HFFc6 (cell line): ENCODE data around the gene ATP2B2. TPM values are rescaled to one million over a fixed set of nuclear protein-coding genes. Genes with fewer than 3 reads are reported as not detected.

Experiments used
- DNase-seq: peaks from one replicate; pipeline ENCODE4 v3.0.0-alpha.2; 2018
- H3K27ac Mint-ChIP-seq: 2 replicates; pipeline ENCODE4 v1.8.0; 2020; ENCODE audit warnings: mild to moderate bottlenecking, mixed read lengths
- H3K27me3 Mint-ChIP-seq: 2 replicates; pipeline ENCODE4 v1.8.0; 2021; ENCODE audit warnings: mild to moderate bottlenecking, moderate library complexity, mixed read lengths; ENCODE audit not compliant: insufficient read depth
- H3K36me3 Mint-ChIP-seq: 2 replicates; pipeline ENCODE4 v1.8.0; 2021; ENCODE audit warnings: low read depth, mixed read lengths
- H3K4me1 Mint-ChIP-seq: 2 replicates; pipeline ENCODE4 v1.8.0; 2020; ENCODE audit warnings: low read depth, mixed read lengths
- H3K4me3 Mint-ChIP-seq: 2 replicates; pipeline ENCODE4 v1.8.0; 2020; ENCODE audit warnings: mild to moderate bottlenecking, moderate library complexity, mixed read lengths
- H3K9me3 Mint-ChIP-seq: 2 replicates; pipeline ENCODE4 v1.8.0; 2020; ENCODE audit warnings: mild to moderate bottlenecking, mixed read lengths
- total RNA-seq, 6 experiments: library from RNA; stranded (reverse); fragmentation: NEBNext Ultra II Directional; extraction: Animal tissue kit (Norgen Biotek cat#: 25700); gene quantifications; 2 replicates in 1 of 6; 3 replicates in 5 of 6; pipeline ENCODE4 v1.2.3, GENCODE V29; 2021
- TF ChIP-seq, protein P1 (sequence below): fragments of 200-600 bp; sonication (generic); IDR thresholded peaks from 2 replicates; pipeline ENCODE4 v1.5.0; 2021; ENCODE audit warnings: antibody characterized with exemption, mild to moderate bottlenecking

Gene ATP2B2
- total RNA-seq, 6 experiments from 2014 or later = not detected

DNA sequence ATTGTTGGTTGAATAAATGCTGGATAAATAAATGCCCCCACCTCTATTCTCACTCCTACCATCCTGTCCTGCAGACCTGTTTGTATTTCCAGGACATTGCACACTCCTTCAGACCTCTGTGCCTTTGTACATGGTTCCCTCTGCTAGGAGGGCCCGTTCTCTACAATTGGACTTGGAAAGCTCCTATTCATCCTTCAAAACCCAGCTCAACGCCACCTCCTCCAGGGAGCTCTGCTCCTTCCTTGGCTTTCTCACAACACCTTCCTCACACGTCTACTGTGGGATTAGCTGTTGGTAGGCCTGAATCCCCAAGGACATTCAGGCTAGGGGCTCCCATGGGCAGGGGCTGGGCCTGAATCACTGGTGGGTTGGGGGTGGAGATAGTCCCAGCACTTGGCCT, 105.8 kb downstream of the ATP2B2 start:
- H3K27me3 Mint-ChIP-seq = peaks cover 36% of the 10 kb centered on the region
- H3K4me3 Mint-ChIP-seq = no peak overlapping the region
- no peaks in the 10 kb centered on the region for H3K36me3 Mint-ChIP-seq
- TF ChIP-seq, protein P1, sequence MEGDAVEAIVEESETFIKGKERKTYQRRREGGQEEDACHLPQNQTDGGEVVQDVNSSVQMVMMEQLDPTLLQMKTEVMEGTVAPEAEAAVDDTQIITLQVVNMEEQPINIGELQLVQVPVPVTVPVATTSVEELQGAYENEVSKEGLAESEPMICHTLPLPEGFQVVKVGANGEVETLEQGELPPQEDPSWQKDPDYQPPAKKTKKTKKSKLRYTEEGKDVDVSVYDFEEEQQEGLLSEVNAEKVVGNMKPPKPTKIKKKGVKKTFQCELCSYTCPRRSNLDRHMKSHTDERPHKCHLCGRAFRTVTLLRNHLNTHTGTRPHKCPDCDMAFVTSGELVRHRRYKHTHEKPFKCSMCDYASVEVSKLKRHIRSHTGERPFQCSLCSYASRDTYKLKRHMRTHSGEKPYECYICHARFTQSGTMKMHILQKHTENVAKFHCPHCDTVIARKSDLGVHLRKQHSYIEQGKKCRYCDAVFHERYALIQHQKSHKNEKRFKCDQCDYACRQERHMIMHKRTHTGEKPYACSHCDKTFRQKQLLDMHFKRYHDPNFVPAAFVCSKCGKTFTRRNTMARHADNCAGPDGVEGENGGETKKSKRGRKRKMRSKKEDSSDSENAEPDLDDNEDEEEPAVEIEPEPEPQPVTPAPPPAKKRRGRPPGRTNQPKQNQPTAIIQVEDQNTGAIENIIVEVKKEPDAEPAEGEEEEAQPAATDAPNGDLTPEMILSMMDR = no peak
- peaks cover 5% of the 10 kb centered on the region; the same call in 1 of the 2 replicates for H3K4me1 Mint-ChIP-seq
- no peak overlapping the region for H3K27ac Mint-ChIP-seq
- no peak for DNase-seq
- no peaks in the 10 kb centered on the region for H3K9me3 Mint-ChIP-seq

DNA sequence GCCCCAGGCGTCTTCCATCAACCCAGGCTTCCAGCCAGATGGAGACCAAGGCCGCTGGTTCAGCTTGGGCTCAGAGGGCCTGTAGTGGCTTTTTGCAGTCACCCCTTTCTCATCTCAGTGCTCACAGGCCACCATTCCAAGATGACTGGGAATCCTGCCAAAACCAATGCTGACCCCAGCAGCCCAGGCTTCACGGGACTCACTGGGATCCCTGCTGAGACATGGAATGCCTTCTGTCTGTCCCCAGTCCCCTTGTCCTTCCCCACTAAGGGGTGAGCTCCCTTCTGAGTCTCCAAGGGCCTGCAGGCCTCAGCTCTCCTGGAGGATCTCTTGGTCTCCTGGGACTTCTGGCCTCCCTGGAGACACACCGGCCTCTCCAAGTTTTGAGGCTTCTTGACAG, 107.0 kb downstream of the ATP2B2 start:
- H3K27me3 Mint-ChIP-seq = peaks cover 38% of the 10 kb centered on the region
- no peaks in the 10 kb centered on the region for H3K9me3 Mint-ChIP-seq
- no peaks in the 10 kb centered on the region for H3K36me3 Mint-ChIP-seq
- no peak overlapping the region for H3K27ac Mint-ChIP-seq
- no peak for DNase-seq
- no peak overlapping the region for H3K4me3 Mint-ChIP-seq
- H3K4me1 Mint-ChIP-seq = peaks cover 5% of the 10 kb centered on the region; the same call in 1 of the 2 replicates
- TF ChIP-seq, protein P1 = no peak

DNA sequence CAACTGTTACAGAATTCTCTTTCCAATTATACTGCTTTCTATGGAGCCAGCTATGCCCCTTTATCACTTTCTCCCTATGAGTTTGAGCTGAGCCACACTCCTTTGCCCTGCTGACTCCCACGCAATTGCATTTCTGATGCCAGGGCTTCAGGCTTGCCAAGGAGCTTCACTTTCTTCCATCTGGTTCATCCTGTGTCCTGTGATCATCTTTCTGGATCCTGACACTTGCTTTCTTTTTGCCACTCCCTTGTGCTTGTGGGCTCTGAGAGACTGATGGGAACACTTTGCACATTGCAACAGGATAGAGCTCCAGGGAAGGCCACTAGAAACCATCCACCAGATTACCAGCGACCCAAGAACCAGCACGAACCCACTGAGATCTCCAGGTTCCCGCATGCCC, 107.5 kb downstream of the ATP2B2 start:
- peaks cover 38% of the 10 kb centered on the region for H3K27me3 Mint-ChIP-seq
- H3K36me3 Mint-ChIP-seq = no peaks in the 10 kb centered on the region
- H3K4me3 Mint-ChIP-seq = no peak overlapping the region
- H3K9me3 Mint-ChIP-seq = no peaks in the 10 kb centered on the region
- peaks cover 5% of the 10 kb centered on the region; the same call in 1 of the 2 replicates for H3K4me1 Mint-ChIP-seq
- no peak overlapping the region for H3K27ac Mint-ChIP-seq
- TF ChIP-seq, protein P1 = no peak
- no peak for DNase-seq

DNA sequence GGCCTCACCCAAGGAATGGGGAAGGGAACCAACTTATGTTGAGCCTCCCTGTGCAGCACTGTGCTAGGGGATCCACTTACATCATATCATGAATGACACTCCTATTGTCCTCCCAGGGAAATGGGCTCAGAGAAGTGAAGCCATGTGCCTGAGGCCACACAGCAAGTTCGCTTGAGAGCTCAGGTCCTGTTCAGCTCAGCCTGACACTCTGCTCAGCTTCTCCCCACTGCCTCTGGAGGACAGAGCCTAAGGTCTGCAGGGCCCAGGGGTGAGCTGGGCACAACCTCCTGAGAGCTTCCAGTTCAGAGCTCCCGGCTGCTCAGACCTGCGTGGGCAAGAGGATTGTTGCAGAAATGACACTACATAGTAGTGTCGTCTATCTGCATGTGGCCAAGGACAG, 108.5 kb downstream of the ATP2B2 start:
- TF ChIP-seq, protein P1 = no peak
- H3K27me3 Mint-ChIP-seq = peaks cover 37% of the 10 kb centered on the region
- no peaks in the 10 kb centered on the region for H3K9me3 Mint-ChIP-seq
- H3K27ac Mint-ChIP-seq = no peak overlapping the region
- no peak overlapping the region for H3K4me3 Mint-ChIP-seq
- no peak for DNase-seq
- peaks cover 5% of the 10 kb centered on the region; the same call in 1 of the 2 replicates for H3K4me1 Mint-ChIP-seq
- H3K36me3 Mint-ChIP-seq = no peaks in the 10 kb centered on the region

DNA sequence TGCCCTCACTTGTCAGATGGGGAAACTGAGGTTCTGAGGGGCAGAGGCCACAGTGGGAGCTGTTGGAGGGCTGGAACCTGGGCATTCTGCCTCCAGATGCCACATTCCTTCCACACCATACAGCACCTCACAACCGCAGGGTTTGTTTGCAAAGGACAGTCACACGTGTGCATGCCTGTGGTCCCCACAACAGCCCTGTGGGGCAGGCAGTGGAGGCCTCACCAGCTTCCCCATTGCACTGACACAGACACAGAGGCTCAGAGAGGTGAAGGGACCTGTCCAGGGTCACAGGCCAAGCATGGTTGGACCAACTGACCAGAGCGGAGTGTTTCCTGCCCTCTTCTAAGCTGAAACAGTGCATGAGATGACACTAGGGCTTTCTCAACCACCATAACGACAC, 109.3 kb downstream of the ATP2B2 start:
- TF ChIP-seq, protein P1 = no peak
- no peak overlapping the region for H3K27ac Mint-ChIP-seq

DNA sequence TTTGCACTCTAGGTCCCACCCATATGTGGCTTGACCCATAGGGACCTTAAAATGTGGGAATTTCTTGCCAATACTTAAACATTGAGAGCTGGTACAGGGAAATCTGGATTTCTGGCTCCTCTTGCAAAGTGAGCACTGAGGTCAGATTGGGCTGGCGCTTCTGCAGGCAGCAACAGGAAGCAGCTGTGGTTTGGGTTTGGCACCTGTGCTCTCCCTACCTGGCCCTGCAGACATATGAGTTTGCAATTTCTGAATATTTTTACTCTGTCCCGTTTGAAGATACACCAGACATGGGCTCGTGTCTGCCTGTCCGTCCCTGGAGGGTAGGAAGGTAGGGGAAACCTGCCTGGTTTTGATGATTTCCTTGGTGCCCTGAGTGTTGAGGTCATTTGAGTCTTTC, 109.7 kb downstream of the ATP2B2 start:
- Mint-ChIP-seq H3K27me3 (peaks cover 41% of the 10 kb centered on the region), H3K36me3 (no peaks in the 10 kb centered on the region)

More for the DNA sequence above, 109.3 kb downstream of the ATP2B2 start:
- Mint-ChIP-seq H3K9me3 (no peaks in the 10 kb centered on the region), H3K4me3 (no peak overlapping the region), H3K4me1 (peaks cover 5% of the 10 kb centered on the region; the same call in 1 of the 2 replicates), H3K36me3 (no peaks in the 10 kb centered on the region), H3K27me3 (peaks cover 42% of the 10 kb centered on the region)
- no peak for DNase-seq

More for the DNA sequence above, 109.7 kb downstream of the ATP2B2 start:
- Mint-ChIP-seq H3K9me3 (no peaks in the 10 kb centered on the region), H3K4me3 (no peak overlapping the region), H3K4me1 (peaks cover 5% of the 10 kb centered on the region; the same call in 1 of the 2 replicates), H3K27ac (no peak overlapping the region)
- no peak for DNase-seq
- TF ChIP-seq, protein P1 = no peak
